Activated CD4-positive, CD25-positive, alpha-beta regulatory T cell (primary cell): ENCODE results near the gene MSANTD1.

Experiments
- DNase-seq, 4 experiments: peaks; one replicate each; lab custom pipeline; 2025; lab: John Stamatoyannopoulos, UW

MSANTD1 gene

DNA sequence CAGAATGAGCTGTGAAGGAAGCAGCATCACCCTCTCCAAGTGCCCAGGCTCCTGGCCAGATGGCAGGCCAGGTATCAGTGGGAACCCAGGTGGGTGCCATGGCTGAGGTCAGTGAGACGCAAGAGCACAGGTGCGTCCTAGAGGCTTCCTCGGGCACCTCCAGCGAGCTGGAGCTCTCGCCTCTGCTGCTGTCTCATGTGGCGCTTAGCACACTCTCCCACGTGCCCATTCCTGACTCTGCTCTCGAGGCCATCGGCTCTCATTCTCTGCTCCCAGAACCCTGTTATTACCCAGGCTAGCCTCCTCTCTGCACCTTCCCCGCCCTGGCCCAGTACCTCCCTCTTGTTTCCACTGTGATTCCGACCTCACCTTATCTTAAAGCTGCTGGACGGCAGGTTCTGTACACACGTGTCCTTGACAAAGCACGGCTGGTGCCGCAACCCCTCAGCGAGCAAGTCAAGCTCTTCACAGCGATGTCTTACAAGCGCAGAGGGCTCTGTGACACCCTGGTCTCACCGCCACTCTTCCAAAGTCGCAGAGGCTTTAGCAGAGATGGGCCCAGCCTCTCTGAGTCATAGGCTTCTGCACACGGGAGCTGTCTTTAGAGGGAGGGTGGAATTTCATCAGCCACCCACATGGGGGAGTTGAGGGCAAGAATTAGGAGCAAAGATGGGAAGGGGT, 15.4 kb upstream of the MSANTD1 start:
- no peak for DNase-seq

DNA sequence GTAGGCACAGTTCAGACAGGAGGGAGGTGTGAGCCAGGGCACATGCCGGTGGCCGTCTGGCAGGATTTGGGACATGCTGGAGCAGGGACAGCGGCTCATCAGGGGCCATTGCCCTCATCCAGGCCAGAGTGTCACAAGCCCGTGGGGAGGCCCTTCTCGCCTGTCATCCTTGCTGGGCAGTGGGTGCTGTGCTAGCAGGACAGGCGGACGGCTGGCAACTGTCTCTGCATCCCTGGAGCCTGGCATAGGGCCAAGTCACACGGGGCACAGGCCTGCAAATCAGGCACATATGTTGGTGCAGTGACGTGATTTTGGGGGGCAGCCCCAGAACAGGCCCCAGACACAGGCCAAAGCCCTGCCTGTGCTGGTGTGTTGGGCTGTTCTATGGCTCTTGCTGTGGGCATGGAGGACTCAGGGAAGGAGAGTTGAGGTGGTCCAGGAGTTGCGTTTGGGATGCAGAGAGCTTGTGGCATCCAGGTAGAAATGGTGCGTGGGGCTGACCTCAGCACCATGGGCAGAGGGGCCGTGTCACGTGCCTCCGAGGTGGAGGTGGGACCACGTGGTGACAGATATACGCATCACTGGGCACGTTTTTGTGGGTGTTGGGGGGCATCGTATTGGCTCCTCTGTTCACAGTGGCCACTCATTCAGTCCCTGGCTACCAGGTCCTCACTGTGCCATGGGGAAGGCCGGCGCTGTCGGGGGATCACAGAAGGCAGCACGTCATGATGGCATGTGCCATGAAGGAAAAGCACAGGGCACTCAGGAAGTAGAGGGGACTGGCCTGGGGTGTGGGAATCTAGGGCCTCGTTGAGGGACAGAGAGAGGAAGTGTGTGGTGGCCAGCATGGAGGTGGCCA, 14.6 kb upstream of the MSANTD1 start:
- no peak for DNase-seq

DNA sequence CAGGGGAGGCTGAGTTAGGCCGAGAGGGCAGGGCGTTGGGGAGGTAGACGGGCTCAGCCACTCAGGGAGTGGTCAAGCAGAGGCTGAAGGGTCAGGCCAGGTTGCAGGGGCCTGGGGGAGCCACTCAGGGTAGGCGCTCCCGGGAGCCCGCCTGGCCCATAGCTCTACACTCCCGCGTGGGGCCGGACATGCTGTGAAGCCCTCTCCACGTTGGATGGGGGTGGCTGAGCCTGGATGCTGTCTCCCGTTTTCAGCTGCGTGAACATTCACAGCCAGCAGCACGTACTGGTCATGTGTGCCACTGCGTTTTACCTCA, 14.0 kb upstream of the MSANTD1 start:
- DNase-seq = no peak

DNA sequence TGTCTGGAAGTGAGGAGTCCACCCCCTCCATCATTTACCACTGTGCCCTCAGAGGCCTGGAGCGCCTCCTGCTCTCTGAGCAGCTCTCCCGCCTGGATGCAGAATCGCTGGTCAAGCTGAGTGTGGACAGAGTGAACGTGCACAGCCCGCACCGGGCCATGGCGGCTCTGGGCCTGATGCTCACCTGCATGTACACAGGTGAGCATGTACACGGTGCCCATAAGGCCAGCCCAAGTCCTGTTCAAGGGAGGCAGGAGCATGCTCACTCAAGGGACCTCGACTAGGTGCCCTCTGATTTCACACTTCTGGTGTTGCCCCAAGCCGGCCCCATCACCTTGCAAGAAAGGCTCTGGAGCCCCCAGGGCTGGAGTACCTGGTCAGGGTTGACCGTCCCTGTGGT, 13.4 kb upstream of the MSANTD1 start:
- no peak for DNase-seq

DNA sequence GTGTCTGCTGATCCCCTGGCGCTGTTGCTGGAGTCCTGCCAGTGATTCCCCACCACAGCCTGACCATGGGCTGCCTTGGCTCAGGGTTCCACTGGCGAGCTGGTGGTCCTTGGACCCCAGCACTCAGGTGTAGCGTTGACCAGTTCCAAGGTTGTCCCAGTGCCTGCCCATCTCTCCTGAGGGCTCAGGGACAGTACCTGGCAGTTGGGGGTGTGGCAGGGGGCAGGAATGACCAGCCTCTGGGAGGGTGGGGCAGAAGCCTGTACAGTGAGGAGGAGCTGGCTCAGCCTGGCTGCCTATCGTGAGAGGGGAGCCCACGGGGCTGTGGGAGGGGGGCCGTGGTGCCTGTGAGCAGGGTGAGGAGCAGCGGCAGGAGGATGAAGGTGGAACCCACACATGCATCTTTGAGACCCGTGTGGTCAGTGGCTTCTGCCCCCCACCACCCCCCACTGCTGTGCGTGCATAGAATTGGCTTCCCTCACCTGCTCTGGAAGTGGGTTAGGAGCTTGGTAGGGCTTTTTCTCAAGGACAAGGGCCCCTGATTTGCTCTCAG, 12.6 kb upstream of the MSANTD1 start:
- DNase-seq = no peak

DNA sequence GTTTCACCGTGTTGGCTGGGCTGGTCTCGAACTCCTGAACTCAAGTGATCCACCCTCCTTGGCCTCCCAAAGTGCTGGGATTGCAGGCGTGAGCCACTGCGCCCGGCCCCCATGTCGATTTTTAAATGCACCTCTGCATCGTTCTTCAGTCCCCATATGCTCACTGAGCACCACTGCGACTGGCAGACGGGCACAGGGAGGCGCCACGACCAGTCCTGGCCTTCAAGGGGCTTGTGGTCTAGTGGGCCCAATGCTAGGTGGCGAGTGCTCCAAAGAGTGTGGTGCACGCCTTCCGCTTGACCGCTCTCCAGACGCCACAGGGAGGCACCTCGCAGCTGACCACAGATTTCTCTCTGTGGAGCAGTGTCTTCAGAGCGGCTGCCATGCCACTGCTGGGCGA, 11.7 kb upstream of the MSANTD1 start:
- no peak for DNase-seq

DNA sequence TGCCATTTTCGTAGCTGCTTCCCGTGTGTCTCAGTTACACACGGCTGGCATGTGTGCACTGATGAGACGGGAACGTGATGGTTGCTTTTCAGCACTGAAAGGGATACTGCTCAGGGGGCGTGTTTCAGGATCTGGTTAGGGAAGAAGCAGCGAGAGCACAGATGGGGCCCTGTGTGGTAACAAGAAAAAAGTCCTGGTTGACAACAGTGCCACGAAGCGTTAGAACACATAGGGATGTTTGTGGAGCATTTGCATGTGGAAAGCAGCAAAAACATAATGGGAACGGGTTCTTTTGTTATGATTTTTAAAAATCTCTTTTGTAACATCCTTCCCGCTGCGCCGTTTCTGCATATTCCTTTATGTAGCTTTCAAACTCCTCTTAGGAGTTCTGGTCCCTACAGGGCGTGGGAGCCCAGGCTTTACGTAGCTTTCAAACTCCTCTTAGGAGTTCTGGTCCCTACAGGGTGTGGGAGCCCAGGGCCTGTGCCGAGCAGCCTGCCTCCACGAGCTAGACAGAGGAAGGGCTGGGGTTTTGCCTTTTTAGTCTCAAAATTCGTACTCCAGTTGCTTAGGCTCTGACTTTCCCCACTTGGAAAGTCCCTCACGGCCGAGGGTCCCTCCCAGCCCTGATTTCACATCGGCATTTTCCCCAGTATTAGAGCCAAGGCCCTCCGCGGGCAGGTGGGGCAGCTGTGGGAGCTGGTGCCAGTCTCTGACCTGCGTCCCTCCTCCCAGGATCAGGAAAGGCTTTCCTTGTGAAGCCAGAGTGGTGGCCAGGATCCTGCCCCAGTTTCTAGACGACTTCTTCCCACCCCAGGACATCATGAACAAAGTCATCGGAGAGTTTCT, 11.0 kb upstream of the MSANTD1 start:
- no peak for DNase-seq

DNA sequence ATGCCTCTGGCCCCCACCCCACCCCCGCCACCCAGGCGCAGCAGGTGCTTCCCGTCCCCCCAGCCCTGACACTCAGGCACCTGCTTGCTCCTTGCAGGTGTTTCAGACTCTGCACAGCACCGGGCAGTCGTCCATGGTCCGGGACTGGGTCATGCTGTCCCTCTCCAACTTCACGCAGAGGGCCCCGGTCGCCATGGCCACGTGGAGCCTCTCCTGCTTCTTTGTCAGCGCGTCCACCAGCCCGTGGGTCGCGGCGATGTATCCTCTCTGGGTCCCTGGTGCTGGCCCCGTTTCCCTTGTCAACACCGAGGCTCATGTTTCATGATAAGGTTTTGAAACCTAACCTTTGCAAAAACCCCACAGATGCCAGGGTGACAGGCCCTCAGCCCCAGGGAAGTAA, 10.2 kb upstream of the MSANTD1 start:
- no peak for DNase-seq

DNA sequence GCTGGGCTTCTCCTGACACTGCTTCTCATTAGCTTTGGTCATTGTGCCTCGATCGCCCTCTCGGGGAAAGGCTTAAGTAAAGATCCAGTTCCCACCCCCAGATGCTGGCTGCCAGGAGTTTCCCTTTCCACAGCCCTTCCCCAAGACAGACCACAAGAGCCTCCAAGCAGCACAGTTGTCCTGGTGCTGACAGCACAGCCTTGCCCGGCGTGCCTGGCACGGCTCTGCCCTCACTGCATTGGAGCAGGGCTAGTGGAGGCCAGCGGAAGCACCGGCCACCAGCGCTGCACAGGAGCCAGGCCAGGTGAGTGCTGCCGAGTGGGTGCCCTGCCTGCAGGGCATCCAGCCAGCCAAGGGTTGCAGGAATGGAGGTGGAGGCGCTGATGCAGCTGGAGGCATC, 9.7 kb upstream of the MSANTD1 start:
- DNase-seq = no peak

DNA sequence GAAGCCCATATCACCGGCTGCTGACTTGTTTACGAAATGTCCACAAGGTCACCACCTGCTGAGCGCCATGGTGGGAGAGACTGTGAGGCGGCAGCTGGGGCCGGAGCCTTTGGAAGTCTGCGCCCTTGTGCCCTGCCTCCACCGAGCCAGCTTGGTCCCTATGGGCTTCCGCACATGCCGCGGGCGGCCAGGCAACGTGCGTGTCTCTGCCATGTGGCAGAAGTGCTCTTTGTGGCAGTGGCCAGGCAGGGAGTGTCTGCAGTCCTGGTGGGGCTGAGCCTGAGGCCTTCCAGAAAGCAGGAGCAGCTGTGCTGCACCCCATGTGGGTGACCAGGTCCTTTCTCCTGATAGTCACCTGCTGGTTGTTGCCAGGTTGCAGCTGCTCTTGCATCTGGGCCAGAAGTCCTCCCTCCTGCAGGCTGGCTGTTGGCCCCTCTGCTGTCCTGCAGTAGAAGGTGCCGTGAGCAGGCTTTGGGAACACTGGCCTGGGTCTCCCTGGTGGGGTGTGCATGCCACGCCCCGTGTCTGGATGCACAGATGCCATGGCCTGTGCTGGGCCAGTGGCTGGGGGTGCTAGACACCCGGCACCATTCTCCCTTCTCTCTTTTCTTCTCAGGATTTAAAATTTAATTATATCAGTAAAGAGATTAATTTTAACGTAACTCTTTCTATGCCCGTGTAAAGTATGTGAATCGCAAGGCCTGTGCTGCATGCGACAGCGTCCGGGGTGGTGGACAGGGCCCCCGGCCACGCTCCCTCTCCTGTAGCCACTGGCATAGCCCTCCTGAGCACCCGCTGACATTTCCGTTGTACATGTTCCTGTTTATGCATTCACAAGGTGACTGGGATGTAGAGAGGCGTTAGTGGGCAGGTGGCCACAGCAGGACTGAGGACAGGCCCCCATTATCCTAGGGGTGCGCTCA, 8.7 kb upstream of the MSANTD1 start:
- DNase-seq = no peak

DNA sequence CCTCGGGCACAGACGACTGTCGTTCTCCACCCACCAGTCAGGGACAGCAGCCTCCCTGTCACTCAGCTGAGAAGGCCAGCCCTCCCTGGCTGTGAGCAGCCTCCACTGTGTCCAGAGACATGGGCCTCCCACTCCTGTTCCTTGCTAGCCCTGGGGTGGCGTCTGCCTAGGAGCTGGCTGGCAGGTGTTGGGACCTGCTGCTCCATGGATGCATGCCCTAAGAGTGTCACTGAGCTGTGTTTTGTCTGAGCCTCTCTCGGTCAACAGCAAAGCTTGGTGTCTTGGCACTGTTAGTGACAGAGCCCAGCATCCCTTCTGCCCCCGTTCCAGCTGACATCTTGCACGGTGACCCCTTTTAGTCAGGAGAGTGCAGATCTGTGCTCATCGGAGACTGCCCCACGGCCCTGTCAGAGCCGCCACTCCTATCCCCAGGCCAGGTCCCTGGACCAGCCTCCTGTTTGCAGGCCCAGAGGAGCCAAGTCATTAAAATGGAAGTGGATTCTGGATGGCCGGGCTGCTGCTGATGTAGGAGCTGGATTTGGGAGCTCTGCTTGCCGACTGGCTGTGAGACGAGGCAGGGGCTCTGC, 7.9 kb upstream of the MSANTD1 start:
- no peak for DNase-seq

DNA sequence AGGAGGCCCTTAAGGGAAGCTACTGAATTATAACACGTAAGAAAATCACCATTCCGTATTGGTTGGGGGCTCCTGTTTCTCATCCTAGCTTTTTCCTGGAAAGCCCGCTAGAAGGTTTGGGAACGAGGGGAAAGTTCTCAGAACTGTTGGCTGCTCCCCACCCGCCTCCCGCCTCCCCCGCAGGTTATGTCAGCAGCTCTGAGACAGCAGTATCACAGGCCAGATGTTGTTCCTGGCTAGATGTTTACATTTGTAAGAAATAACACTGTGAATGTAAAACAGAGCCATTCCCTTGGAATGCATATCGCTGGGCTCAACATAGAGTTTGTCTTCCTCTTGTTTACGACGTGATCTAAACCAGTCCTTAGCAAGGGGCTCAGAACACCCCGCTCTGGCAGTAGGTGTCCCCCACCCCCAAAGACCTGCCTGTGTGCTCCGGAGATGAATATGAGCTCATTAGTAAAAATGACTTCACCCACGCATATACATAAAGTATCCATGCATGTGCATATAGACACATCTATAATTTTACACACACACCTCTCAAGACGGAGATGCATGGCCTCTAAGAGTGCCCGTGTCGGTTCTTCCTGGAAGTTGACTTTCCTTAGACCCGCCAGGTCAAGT, 6.9 kb upstream of the MSANTD1 start:
- no peak for DNase-seq

DNA sequence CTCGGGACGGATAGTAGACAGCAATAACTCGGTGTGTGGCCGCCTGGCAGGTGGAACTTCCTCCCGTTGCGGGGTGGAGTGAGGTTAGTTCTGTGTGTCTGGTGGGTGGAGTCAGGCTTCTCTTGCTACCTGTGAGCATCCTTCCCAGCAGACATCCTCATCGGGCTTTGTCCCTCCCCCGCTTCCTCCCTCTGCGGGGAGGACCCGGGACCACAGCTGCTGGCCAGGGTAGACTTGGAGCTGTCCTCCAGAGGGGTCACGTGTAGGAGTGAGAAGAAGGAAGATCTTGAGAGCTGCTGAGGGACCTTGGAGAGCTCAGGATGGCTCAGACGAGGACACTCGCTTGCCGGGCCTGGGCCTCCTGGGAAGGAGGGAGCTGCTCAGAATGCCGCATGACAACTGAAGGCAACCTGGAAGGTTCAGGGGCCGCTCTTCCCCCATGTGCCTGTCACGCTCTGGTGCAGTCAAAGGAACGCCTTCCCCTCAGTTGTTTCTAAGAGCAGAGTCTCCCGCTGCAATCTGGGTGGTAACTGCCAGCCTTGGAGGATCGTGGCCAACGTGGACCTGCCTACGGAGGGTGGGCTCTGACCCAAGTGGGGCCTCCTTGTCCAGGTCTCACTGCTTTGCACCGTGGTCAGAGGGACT, 5.7 kb upstream of the MSANTD1 start:
- DNase-seq = no peak

DNA sequence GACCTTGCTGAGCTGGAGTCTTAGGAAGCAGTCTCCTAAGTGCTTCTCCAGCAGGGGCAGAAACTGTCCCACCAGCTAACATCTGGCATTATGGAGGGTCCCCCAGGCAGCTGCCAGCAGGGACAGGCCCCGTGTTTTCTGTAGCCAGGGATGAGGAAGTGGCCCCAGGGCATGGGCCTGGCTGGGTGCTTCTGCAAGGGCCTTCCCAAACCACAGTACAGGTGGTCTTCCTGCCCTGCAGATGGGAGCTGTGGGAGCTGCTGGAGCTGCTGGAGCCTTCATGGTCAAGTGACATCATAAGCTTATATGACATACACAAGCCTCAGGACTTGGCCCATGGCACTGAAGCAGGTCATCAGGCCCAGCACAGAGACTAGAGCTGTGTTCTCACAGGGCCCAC, 5.0 kb upstream of the MSANTD1 start:
- DNase-seq = no peak

DNA sequence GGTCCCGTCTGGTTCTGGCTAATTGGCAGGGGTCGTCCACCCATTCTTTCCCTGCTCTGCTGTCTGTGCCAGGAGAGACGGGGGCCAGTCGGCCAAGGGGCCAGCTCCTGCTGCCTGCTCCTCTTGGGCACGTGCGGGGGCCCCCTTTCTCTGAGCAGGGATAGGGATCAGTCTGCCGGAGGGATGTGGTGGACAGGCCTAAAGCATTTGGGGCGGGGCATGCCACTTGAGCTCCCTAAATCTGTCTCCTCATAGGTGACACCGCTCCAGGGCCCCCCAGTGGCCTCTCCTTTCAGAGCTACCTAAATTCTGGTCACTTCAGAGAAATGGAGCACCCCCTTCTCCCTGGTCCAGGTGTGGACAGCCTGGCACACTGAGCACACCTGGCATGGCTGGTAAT, 4.2 kb upstream of the MSANTD1 start:
- DNase-seq = no peak

DNA sequence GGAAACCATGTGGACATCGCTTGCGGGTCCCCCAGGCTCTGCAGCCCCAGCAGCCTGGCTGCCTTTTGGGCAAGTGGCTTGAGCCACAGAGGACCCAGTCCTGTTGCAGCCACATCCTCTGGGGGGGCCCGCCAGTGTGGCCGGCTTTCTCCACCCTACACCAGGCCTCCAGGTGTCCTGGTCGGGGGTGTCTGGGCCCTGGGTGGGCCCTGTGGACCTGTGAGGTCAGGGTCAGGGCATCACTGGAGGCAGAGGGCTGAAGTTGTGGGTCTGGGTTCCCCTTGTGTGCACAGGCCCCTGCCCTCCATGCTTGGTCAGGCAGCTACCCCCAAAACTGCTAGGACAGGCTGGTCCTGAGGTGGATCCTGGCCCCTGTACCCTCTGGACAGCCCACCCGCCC, 3.3 kb upstream of the MSANTD1 start:
- no peak for DNase-seq

DNA sequence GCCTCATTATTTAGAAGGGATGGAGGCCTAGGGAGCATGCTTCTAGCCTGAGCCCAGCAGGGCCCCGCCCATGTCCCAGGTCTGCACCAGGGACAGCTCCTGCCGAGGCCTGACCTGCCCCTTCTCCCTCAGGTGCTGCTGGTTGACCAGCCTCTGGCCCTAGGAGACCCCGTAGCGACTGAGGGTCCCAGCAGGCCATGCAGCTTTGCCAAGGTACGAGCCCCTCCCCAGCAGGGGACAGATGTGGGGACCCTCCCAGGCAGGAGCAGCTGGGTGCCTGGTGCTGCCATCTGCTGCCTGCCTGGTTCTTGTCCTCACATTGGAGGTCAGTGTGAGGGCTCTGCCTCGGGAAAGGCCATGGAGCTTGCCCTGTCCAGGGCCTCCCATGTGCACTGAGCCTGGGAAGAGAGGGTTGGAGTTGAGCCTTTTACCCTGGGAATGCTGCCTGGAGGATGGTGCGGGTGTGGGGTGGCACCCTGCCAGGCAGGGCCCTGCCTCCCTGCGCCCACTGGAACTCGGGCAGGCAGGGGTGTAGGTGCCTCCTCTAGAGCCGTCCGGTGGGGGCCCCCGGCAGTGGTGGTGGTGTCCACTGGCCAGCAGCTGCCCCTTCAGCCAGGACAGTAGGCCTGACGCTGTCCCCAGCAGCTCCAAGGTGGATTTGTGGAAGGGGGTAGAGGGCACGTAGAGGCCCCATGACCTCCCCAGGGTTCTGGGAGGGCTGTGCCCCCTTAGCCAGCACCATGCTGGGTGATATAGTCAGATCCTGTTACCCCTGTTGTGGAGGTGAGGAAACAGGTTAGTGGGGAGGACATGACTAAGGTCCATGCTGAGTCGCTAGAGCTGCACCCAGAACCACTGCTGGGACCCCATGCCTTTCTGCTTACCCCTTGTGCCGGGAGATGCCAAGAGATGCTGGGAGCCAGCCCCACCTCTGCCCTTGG, 2.2 kb upstream of the MSANTD1 start:
- DNase-seq = no peak

DNA sequence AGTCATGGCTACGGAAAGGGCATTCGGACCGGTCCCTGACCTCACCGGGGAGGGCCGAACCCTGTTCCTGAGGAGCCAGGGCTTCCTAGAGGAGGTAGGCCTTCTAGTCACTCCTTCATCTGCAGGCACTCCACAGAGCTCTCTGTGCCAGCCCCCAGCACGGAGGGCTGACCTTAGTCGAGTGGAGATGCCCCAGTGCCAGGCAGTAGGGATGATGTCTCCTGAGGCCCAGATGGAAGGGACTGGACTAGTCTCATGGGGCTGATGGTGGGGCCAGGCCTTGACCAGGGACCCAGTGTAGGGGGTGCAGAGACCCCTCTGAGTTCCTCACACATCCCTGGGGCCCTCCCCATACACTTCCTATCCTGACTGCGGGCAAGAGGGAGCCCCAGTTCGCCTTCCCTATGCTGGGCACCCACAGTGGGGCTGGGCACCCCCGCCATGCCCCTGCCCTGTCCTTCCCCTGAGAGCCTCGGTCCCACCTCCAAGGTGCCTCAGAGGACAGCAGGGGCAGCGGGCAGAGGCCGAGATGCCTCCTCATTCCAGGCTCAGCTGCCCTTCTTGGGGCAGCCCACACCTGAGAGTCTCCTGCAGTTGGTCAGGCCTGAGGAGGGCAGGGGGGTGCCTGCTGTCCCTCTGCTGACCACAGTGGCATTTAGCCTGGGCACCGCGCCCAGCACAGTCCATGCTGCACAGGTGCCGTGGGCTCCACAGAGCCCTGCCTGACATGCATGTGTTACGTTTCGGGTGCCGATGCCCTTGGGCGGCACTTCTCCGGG, 1.4 kb upstream of the MSANTD1 start:
- DNase-seq = no peak
